Forelimb muscle (tissue), 1 donor: ENCODE measurements around the gene EVC2. TPM values are rescaled to one million over a fixed set of nuclear protein-coding genes. Genes with fewer than 3 reads are reported as not detected.

Experiments used
- polyA plus RNA-seq: library from polyadenylated mRNA; unstranded; fragments of 120-200 nt; gene quantifications from one replicate; pipeline ENCODE4 v1.2.1, GENCODE V29; 2013; ENCODE audit not compliant: insufficient read length

EVC2 gene
- polyA plus RNA-seq, 1 donor, result 4.3 TPM

Other genes starting within 250 kb of the EVC2 start
- gene EVC, start 2.6 kb upstream of the EVC2 start, polyA plus RNA-seq, result 14.8 TPM
- gene CRMP1, start 184.5 kb upstream of the EVC2 start, polyA plus RNA-seq, result 19.4 TPM